Measurements from ENCODE around the gene AKAP11.

- TF ChIP-seq YY1 (IDR thresholded peaks at IDR 0.05; ENCODE audit: insufficient read depth, insufficient read length): no peak
- no peak for TF ChIP-seq ZNF274 (IDR thresholded peaks at IDR 0.05; ENCODE audit: low read depth, low read length)
These were observed 10.9 kb upstream of the AKAP11 start for GRCh38 chr13:42260903-42261654.
